Activated CD8-positive, alpha-beta memory T cell treated with anti-CD3 and anti-CD28 coated beads for 24 hours (primary cell): ENCODE results near the gene SLC6A12.

Experiments used
- DNase-seq: peaks from one replicate; pipeline ENCODE4 v3.0.0-alpha.2; 2020

SLC6A12 gene

DNA sequence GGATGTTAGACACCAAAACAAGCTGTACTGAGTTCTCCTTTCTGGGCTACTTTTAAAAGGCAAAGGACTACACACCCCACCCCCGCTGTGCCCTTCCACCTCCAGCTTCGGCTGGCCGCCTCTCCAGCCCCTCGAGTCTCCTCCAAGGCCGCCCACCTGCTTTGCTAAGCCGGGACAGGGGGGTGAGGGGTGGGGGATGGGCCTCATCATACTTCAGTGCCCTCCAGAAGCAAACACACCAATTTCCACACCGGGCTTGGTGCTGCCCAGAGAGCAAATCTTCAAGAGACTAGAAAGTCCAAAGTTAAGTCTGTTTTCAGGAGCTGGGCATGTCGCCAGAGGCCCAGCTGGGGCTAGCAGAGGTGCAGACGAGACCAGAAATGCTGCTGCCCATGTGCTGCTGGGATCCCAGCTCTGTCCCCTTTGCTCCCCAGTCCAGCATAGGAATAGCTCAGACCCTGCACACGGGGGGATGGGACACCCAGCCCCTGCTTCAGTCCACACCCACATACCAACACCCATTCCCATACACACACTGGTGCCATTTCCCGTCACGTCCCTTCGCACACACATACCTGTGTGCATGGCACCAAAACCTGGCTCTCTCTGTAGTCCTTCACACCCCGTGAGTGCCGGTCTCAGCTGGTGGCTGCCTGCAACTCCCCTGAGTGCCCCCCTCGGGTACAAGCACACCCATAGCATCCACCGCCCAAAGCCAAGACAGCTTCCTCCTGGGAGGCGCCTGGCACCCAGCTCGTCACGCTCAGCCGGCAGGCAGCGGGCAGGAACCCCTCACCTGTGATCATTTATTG is 1.0 kb downstream of the SLC6A12 start:
- no peak for DNase-seq

DNA sequence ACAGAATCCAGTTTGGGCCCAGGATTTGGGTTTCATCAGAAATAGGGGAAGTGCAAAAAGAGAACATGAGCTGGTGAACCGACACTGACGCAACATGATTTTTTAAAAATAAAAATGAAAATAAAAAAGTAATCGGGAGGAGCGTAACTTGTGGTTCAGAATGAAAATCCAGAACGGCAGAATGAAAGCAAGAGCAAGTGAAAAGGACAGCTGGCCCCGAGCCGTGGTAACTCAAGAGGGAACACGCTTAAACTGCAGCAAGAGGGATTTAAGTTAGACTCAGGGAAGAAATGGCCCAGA is 1.6 kb downstream of the SLC6A12 start:
- DNase-seq, result no peak

- DNase-seq, result no peak
Measured at GRCh38 chr12:211639-212414, 2.1 kb downstream of the SLC6A12 start.

GRCh38 chr12:211142-211465 is 2.9 kb downstream of the SLC6A12 start:
- DNase-seq, result no peak

- DNase-seq, result no peak
Measured at GRCh38 chr12:210277-211141, 3.4 kb downstream of the SLC6A12 start.

- no peak for DNase-seq
Measured at GRCh38 chr12:209851-210250, 4.1 kb downstream of the SLC6A12 start.

GRCh38 chr12:209246-209645 is 4.7 kb downstream of the SLC6A12 start:
- no peak for DNase-seq

DNA sequence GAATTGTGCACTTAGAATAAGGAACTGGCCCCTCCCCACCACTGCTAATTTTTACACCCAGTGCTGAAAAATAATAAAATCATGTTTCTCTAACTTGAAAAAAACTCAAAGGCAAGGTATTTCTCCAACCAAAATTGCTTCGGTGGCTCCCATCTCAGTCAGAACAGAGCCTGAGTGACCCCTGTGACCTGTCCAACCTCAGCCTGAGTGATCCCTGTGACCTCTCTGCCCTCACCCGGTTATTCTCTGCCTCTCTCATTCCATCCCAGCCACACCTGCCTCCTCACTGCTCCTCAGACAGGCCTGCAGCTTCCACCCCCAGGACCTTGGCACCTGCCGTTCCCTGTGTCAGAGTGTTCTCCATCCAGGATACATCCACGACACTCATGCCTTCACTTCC is 5.1 kb downstream of the SLC6A12 start:
- no peak for DNase-seq

DNA sequence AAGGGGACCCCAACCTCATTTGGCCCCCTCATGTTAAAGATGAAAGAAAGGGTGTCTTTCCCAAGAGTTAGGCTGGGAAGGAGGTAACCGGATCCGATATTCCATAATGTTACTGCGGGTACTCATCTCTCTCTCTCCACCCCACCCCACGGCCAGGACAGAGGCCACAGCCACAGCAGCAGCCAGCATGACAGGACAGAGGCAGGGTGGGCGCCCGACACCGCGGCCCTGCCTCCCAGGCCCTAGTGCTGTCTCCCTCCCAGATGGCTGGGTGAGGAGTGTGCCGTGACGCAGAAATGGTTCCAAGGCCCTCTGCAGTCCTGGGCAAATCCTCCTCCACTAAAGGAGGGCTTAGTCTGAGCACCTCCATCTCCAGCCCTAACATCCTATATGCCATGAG is 6.2 kb downstream of the SLC6A12 start:
- DNase-seq, result no peak

DNA sequence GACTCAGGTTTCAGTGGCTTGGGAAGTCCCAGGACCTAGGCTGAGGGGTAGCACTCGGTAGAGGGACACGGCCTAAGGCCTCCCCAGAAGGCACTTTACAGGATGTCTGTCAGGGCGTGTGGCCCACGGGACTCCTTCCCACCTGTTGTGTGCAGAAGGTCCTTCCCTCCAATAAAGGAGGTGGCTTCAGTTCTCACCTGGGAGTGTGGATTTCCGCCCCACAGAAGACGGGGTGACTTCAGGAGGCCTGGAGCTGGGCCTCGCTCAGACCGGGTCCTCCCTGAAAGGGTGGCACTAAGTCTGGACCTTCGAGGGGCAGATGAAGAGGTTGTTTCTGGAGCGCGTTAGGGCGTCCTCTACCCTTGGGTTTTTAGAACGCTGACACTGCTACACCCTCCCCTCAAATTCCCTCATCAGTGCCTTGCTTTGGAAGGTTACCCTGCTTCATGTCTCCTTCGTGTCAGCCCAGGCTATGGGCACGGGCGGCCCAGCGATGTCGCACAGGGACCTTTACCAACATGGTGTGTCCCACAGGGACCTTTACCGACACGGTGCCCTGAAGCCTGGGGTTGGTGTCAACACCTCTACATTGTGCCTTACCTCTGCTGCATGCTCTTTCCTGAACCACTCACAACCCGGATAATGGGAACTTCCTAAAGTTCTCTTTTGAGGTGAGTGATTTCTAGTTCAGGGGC is 7.1 kb downstream of the SLC6A12 start:
- no peak for DNase-seq

GRCh38 chr12:205026-205425 is 8.9 kb downstream of the SLC6A12 start:
- no peak for DNase-seq

DNA sequence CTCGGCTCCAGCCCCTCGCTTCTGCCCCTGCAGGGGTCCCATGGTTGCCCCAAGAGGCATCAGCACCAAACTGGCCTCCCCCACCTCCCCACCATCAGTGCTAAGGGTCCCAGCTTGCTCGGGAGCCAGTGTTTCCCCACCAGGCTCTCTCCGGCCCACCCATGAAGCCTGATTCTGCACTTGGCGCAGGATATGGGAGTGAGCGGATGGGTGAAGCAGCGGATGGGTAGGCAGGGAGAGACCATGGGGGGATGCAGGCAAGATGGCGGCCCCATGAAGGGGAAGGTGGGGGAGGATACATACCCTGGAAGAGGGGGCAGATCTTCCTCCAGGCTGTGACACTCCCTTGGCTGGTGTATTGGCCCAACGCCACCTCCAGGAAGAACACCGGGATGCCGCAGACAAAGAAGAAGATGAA is 9.7 kb downstream of the SLC6A12 start:
- no peak for DNase-seq

DNA sequence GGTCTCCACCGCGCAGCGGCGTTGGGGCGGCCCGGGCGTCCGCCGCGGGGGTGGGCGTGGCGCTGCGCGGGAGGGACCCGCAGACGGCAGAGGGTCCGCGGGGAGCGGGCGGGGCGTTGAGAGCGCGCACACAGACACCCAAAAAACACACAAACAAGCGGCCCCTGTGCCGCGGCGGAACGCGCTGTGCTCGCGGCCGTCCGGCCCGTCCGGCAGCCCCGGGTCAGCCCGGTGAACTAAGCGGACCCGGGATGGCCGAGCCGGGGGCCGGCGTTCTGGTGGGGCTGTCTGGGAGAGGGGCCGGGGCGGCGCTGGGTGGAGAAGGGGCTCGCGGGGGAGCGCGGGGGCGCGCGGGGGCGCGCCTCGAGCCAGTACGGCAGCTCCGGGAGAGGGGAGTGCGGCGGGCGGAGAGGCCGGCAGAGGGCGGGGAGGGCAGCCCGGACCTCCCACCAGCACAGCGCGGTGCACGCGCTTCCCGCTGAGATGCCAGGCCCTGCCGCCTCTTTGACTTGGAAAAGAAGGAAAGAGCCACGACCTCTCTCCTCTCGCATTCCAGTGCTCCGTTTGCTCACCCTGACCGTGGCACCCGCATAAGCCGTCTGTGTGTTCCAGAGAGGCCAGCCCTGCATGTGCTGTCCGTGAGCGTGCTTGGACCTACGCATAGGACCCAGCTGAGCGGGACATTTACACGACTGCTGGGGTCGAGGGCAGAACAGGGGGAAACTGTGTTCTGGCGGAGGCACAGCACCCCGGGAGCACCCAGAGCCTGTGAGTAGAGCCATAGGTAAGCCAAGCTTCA is 10.3 kb downstream of the SLC6A12 start:
- DNase-seq, result no peak

- no peak for DNase-seq
Measured at GRCh38 chr12:203074-203461, 10.9 kb downstream of the SLC6A12 start.

- no peak for DNase-seq
Measured at GRCh38 chr12:202081-202731, 11.8 kb downstream of the SLC6A12 start.

- no peak for DNase-seq
Measured at GRCh38 chr12:201361-201760, 12.6 kb downstream of the SLC6A12 start.

GRCh38 chr12:198705-199104 is 15.3 kb downstream of the SLC6A12 start:
- DNase-seq, result no peak

DNA sequence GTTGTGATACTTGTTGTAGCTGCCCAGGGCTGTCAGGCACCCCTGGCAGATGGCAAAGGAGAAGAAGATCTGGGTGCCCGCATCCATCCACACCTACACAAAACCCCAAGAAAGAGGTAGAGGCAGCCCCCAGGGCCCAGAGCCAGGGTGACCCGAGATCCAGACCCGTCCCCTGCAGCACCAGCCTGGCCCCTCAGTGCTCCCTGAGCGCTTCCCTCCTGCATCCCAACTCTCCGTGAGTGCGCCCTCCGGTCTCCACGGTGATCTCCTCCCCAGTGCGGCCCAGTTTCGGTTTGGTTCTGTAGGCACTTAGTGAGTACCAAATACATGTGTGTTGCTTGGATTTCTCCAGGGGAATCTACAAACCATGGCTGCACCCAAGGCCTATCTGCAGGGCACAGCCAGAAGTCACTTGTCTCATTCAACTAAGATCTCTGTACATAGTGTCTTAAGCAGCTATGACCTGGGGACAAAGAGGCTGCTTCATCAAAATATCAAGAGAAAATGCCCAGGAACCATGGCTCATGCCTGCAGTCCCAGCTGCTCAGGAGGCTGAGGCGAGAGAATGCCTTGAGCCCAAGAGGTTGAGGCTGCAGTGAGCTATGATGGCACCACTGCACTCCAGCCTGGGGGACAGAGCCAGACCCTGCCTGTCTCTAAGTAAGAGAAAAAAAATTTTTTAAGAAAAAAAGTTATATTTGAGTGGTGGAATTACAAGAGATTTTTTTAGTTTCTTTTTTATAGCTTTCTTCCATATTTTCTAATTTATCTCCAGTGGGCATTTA is 15.9 kb downstream of the SLC6A12 start:
- no peak for DNase-seq

DNA sequence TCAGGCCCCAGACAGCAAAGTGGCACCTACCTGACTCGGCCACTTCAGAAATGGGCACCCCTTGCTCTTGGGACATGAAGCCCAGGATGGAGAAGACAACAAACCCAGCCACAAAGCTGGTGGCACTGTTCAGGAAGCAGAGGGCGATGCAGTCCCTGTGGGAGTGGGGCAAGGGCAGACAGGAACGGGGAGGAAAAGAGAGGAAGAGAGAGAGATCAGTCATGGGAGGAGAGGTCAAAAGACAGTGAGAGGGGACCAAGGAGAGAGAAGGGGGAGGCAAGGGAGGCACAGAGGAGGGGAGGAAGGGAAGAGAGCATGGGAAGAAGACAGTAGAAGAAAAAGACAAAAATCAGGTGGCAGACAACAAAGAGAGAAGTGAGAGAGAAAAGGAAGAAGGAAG is 16.6 kb downstream of the SLC6A12 start:
- DNase-seq, result no peak

DNA sequence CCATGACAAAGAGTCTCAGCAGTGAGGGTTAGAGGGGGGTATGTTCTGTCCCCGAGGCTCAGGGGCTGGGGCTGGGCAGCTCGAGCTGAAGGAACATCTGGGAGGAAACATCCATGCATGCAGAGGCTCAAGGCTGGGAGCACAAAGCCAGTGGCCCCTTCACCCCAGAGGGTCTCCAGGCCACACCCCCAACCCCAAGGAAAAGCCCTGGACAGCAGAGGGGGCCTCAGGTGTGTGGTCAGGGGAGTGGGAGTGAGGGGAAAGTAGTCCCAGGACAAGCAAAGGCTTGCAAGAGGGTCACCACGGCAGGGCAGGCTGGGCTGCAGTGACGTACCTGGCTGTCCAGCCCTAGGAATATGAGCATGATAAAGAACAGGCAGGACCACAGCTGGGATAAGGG is 17.5 kb downstream of the SLC6A12 start:
- no peak for DNase-seq

DNA sequence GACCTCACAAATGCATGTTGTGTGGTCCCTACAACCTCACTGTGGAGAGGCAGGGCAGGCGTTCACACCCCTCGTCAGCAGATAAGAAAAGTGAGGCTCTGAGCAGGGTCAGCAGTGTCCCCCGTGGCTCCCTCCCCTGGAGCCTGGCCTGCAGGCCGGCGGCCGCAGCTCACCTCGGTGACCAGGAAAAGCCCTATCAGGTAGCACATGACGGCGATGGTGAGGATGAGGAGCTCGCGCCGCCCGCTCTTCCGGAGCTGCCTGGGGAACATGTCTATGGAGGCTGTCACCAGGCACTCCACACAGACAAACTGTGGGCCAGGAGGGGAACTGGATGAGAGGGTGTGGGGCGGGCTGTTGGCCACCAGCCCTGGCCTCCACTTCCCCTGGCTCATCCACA is 18.0 kb downstream of the SLC6A12 start:
- no peak for DNase-seq
